ENCODE measurements around the gene ACTN4.
"Not testable (repeated sequence)": the region's sequence is repeated elsewhere in the genome, so short reads cannot be mapped to it uniquely, and the experiment has no call there.

Gene ACTN4

DNA sequence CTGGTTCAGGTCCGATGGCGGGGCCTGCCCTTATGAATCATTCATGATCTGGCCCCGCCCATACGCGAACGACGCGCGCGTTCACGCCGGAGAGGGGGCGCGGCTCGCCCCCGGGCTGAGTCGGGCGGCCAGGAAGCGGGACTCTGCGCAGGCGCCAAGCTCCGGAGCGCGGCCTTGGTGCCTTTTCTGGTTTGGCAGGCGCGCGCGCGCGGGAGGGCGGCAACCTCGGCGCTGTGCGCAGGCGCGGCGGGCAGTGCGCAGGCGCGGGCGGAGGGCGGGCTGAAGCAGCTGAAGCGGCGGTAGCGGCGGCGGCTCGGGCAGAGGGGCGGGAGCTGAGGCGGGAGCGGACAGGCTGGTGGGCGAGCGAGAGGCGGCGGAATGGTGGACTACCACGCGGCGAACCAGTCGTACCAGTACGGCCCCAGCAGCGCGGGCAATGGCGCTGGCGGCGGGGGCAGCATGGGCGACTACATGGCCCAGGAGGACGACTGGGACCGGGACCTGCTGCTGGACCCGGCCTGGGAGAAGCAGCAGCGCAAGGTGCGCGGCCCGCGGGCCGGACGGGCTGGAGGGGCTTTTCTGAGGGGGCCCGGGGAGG is at the start of gene ACTN4:
Gene ACTN4, plus strand, starts transcription at position 282 of the 598 bp plus-strand sequence. Its CDS starts 97 bp downstream, at position 379.
- DNase-seq: peak; percentile 99 to 100 (median 100)

DNA sequence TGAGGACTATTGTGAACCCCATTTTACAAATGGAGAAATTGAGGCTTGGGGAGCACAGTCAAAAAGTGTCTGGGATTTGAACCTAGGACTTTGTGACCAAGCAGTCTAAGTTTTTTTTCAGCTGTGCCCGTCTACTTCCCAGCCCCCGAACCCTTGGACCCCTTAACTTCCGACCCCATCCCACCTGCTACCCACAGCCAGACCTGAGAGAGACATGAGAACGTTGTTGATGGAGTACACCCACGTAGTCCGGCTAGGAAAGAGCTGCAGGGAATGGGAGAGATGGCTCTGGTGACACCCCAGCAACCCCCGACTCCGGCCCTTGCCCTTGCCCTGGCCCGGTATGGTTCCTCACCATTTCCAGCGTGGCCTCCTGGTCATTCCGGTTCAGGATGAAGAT is 47.7 kb upstream of the ACTN4 start:
- DNase-seq: no peak

DNA sequence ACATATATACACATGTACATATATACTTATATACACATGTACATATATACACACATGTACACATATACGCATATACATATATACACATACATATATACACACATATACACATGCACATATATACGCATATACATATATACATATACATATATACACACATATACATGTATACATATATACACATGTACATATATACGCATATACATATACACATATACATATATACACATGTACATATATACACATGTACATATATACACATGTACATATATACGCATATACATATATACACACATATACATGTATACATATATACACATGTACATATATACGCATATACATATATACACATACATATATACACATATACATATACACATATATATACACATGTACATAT is 44.6 kb upstream of the ACTN4 start:
- not testable (repeated sequence) for DNase-seq

DNA sequence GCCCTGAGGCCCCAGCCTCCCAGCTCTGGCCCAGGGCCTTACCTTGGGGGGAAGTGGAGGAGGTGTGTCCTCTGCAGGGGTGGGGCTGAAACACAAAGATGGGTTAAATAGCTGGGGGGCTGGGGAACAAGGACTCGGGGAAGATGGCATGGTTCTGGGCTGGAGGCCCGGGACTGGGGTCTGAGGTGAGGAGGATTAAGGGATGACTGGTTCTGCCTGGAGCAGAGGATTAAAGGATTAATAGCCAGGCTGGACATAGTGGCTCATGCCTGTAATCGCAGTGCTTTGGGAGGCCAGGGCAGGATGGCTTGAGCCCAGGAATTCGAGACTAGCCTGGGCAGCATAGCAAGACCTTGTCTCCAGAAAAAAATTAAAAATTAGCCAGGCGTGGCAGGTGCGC is 41.3 kb upstream of the ACTN4 start:
- no peak for DNase-seq

DNA sequence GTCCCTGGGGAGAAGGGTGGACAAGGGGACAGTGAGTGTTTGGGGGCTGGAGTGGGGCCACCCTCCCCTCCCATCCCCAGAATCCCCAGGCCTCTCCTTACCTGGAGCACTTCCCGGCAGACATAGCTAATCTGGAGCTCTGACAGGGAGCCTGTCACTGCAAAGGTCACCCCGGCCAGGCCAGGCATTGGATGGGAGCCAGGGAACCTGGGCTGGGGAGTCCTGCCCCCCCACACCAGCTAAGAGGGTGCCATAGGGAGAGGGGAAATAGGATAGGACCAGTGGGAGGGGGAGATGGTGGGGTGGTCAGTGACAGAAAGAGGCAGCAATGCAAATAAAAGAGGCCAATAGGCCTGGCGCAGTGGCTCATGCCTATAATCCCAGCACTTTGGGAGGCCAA is 33.2 kb upstream of the ACTN4 start:
- no peak for DNase-seq

DNA sequence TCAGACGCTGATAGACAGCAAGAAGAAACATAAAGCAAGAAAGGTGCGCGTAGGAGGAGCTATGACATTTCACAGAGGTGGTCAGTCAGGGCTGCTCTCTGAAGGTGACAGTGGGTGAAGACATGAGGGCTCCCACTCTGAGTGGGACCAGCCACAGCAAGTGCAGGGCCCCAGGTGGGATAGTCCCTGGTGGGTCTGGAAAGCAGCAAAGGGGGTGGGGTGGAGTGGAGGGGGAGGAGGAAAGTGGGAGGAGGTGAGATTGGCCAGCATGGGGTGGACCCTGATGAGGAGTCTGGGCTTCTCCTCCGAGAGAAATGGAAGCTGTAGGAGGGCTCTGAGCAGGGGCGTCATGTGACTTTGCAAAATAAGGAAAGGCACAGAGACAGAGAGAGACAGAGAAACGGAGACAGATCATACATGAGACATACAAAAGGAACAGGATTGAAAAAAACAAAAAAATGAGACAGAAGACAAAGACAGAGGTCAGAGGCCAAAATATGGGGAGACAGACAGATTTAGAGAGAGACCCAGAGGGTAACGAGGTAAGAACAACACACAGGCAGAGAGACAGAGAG is 32.4 kb upstream of the ACTN4 start:
- DNase-seq: no peak

DNA sequence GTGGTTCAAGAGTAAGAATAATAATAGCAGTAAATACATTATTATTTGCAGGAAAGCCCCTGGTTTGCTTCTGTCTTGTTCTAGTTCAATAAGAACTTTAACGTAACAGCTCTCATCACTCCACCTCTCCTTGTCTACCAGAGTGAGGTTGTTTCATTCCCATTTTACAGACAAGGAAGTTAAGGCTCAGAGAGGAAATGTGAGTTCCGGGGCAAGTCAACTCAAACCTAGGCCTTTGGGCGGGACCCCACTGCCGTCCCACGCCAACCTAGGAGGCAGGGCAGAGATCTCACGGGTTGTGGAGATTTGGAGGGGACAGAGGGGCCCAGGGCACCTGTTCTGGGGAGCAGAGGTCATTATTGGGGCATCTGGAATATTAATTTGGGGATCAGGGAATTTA is 31.2 kb upstream of the ACTN4 start:
- DNase-seq: no peak

DNA sequence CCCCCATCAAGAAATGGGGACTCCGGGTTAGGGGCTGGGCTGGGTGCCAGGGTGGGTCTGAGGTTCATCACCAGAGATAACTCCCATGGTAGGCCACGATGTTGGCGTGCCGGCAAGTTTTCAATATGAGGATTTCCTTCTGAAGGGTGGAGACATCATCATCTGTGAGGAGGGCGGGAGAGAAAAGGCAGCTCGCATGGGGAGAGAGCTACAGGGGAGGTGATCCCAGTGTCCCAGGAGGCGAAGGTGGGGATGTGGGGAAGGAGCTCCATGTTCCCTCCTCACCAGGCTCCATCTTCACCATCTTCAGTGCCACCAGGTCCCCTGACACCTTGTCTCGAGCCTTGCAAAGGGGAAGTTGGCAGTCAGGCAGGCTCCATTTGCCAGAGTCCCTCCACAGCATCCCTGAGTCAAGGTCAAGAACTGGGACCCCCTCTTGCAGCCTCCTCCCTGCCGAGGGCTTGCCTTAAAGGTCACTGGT is 30.1 kb upstream of the ACTN4 start:
- no peak for DNase-seq

DNA sequence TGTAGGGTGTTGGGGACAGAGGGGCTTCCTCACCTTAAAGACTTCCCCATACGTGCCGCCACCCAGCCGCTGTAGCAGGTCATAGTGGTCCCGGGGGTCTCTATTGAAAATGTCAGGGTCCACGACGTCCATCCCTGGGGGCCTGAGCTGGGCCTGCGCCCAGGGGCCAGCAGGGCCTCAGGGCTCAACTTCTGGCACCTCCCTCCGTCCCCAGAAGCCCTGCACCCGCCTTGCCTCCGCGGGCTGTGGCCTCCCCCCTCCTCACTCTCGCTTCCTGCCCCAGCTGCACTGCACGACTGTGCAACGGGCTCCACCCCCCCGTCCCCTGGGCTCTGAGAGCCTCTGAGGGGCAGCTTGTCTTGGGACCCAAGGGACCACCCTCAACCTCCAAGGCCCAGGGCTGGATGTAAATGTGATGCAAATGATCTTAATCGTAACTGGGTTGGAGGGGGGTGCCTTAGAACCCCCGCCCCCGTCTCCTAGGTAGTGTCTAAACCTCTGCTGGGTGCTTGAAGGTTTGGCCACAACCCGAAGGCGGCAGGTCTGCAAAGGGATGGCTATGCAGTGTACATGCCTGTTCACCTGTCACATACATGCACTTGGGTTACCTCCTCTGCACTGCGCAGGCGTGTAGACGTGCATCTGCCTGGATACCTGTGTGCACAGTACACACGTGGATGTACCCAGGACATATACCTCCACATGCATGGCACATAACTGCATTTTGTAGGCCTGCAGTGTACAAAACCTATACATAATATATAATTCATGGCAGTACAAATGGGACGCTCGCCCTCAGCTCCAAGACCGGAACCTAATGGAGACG is 29.5 kb upstream of the ACTN4 start, which contains the start of gene MAP4K1:
Gene MAP4K1, minus strand, starts transcription at position 190 of the 826 bp plus-strand sequence. Its CDS starts 58 bp downstream, at position 132.
- DNase-seq: peak; percentile 16 to 62 (median 50)

DNA sequence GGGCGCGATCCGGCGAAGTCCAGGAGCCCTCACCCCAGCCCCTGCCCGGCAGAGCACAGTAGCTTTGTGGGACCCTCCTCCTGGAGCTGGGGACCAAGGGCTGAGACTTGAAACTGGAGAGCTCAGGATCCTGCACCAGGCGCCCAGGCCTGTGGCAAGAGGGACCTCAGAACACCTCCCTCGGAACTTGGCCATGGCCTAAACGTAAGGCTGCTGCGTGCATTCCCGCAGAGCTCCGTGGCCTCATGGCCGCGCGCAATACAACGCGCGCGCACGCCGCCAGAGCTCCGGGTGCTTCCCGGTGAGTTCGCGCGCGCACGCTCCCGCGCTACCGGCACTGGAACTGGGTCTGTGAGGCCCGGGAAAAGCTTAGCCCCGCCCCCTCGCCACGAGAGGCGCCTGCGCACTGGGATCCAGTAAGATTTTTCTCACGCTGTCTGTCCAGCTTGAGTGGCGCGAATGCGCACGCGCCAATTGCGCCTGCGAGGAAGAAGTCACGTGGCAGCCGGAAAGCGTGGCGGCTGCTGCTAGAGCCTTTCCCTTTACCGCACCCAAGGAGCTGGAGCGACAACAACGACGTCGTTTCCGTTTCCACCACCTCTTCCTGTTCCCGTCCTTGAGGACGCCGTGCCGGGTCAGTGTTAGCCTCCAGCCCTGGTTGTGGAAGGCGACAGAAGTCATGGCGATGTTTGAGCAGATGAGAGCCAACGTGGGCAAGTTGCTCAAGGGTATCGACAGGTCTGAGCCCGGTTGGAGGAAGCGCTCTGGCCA is 28.7 kb upstream of the ACTN4 start, which contains the start of gene EIF3K:
Gene EIF3K, plus strand, starts transcription at position 599 of the 771 bp plus-strand sequence. Its CDS starts 81 bp downstream, at position 680.
- peak; percentile 91 to 94 (median 94) for DNase-seq

DNA sequence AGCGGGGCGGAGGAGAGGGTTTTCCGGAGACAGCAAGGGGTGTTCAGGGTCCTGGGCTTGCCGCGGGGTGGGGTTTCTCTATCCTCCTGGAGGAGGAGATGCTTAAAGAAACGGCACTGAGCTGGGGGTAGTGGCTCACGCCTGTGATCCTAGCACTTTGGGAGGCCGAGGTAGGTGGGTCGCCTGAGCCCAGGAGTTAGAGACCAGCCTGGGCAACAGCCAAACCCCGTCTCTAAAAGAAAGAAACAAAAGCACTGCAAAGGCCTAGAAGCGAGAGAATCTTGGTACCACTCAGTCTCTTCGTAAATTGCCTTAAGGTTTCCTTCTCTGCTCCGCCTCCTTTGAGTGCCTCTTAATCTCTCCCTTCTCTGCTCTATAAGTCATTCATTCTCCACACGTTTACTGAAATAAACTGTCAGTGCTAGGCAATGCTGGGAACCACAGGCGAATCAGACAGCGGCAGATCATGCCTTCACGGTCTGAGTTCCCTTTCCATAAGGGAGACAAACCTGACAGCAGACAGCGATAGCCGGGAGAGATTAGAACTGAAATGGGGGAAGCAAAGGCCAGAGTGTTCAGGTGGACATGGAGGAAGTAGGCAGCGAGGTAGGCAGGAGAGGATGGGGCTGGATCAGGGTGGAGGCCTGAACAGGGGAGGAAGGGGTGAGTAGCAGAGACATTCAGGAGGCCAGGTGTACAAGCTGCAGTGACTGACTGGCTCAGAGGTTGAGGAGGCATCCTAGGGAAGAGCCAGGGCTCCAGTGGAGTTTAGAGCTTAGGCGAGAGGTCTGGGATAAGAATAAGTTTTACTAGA is 27.9 kb upstream of the ACTN4 start:
- DNase-seq: no peak

DNA sequence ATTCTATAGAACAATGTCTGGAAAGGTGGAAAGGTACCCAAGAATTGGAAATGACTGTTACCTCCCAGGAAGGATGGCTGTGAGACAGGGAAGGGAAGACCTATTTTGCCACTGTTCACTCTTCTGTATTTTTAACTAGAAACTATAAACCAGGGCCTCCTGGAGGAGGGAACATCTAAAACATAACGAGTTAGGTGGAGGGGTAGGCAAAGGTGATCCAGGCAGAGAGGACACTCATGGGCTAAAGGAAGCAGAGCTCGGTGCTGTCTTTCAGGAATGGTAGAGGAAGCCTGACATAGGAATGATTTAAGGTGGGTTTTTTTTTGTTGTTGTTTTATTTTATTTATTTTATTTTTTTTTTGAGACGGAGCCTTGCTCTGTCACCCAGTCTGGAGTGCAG is 22.6 kb upstream of the ACTN4 start:
- no peak for DNase-seq

DNA sequence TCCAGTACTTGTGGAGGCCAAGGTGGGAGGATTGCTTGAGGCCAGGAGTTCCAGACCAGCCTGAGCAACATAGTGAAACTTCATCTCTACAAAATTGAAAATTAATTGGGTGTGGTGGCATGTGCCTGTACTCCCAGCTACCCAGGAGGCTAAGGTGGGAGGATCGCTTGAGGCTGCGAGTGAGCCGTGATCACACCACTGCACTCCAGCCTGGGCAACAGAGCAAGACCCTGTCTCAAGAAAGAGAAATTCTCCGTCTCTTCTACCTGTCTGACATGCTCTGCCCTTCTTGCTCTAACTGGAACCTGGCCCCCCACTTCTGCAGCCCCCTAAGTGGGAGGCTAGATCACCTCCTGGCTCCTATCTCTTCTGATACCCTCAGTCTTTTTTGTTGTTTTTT is 21.0 kb upstream of the ACTN4 start:
- DNase-seq: no peak

DNA sequence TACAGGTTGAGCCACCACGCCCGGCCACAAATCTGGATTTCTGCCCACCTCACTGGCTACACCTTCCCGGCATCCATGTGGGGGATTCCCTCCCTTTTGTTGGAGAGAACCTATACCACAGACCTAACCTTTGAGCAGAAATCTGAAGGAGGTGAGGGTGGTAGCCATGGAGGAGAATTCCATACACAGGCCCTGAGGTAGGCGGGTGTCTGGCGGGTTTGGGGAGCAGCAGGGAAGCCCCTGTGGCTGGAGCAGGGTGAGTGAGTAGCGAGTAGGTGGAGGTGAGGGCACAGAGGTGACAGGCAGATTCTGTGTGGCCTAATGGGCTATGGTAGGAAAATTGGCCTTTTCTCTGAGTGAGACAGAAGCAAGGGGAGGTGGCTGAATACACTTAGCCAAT is 17.9 kb upstream of the ACTN4 start:
- DNase-seq: no peak

DNA sequence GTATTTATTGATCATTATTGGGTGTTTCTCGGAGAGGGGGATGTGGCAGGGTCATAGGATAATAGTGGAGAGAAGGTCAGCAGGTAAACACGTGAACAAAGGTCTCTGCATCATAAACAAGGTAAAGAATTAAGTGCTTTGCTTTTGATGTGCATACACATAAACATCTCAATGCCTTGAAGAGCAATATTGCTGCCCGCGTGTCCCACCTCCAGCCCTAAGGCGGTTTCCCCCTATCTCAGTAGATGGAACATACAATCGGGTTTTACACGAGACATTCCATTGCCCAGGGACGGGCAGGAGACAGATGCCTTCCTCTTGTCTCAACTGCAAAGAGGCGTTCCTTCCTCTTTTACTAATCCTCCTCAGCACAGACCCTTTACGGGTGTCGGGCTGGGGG is 16.1 kb upstream of the ACTN4 start:
- not testable (repeated sequence) for DNase-seq

DNA sequence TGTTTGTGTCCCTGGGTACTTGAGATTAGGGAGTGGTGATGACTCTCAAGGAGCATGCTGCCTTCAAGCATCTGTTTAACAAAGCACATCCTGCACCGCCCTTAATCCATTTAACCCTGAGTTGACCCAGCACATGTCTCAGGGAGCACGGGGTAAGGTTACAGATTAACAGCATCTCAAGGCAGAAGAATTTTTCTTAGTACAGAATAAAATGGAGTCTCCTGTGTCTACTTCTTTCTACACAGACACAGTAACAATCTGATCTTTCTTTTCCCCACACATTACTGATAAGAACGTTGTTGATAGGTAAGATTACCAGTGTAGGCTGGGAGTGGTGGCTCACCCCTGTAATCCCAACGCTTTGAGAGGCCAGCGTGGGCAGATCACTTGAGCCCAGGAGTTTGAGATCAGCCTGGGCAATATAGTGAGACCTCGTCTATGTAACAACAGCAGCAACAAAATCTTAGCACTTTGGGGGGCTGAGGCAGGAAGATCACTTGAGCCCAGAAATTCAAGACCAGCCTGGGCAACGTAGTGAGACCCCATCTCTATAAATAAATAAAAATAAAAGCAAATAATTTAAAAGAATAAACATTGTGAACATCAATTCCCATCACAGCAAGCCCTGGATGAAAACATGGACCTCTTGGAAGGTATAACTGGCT is 15.5 kb upstream of the ACTN4 start:
- not testable (repeated sequence) for DNase-seq

DNA sequence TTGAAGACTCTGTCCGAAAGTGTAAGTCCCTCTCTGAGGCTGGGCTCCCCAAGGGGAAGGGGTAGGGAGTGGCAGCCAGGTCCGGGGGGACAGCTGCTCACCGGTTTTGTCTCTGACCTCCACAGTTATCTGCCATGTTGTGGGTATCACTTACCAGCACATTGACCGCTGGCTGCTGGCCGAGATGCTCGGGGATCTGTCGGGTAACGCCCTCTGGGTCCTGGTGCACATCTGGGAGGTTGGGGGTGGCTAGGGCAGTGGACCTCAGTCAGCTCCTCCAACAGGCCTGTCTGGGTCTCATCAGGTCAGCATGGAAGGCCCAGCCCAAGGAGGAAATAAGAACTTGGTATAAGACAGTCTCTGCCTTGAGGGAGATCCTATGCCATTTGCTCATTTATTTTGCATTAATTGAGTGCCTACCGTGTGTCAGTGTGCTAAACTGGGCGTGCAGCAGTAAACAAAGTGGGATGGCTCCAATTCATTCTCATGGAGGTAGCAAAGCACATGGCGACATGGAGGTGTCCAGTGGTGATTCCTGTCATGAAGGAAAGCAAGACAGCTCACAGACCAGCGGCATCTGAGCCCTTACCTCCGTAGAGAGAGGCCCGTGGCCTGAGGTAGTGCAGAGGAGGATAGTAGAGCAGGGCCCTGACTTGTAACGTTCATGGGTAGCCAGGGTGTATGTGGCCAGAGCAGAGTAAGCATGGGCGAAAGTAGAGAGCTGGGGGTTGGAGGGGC is 14.8 kb upstream of the ACTN4 start:
- no peak for DNase-seq

DNA sequence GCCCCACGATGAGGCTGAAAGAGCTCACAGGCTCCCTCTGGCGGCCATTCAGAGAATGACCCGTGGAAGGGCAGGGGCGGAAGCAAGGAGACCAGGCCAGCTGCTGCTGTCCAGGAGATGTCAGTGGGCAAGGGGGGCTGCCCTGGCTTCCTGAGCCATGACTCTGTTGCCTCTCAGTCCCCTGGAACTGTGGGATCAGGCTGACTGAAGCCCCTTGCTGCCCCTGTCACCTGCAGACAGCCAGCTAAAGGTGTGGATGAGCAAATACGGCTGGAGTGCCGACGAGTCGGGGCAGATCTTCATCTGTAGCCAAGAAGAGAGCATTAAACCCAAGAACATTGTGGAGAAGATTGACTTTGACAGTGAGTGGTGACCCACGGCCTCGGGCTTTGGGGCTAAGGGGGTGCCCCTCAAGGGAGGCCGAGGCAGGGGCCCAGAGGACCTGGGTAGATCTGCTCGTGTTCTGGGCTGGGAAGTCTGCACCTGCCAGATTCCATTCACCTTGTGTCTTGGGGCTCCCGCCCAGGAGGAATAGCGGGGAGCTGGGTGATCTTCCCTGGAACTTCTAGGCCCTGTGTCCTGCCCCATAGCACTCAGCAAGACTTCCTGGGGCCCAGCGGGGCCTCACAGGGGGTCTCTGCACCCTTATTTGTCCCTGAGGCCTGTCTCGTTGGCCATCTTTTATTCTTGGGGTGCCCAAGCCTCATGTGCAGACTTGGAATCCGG is 12.5 kb upstream of the ACTN4 start:
- peak; percentile 8 to 59 (median 44) for DNase-seq

DNA sequence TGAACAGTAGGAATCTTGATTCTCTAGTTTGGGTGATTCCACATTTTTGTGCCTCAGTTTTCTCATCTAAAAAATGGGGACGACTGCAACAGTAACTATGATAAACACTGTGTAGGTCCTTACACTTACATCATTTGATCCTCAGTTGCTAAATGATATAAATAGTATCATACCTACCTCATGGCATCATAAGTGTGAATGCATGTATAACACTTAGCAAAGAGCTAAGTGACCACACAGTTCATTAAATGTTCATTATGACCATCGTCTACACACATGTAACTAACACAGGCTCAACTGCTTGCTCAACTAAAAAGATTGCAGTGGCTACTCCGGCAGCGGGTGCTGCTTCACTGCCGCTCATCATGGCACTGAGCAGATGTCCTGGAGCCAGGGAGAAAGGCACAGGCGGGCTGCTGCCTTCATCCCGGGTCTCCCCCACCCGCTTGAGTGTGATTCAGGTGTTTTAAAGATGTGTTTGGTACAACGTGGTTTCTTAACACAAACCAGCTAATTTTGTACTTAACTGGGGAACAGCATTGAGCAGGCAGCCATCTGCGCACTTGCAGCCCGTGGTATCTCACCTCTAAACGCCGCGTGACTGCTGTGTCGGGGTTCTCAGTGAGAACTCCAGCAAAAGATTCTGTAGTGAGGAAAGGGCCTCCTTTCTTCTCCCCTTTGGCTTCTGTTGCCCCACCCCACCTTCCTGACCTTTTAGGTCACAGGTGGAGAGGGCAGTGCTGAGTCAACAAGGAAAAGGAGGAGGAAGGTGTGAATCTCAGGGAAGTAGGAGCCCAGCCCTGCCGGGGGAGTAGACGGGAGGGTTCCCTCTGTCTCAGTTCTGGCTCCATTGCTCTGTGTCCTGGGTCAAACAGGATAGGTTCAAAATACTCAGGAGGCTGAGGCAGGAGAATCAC is 11.7 kb upstream of the ACTN4 start:
- DNase-seq: no peak

All from activated naive CD4-positive, alpha-beta T cell (primary cell).